Epithelial cell of esophagus (primary cell): ENCODE data around the gene KCNJ16.
"Not testable (repeated sequence)": the region's sequence is repeated elsewhere in the genome, so short reads cannot be mapped to it uniquely, and the experiment has no call there.

Experiments used
- DNase-seq: peaks from one replicate; pipeline ENCODE4 v3.0.0; 2010; ENCODE audit warnings: low read depth
- H3K4me3 ChIP-seq: 2 replicates; pipeline ENCODE4 v1.5.1; 2011; ENCODE audit warnings: mild to moderate bottlenecking, low read length, control low read depth
- TF ChIP-seq, protein P1 (sequence below): IDR thresholded peaks from 2 replicates; pipeline ENCODE4 v1.5.1; 2011; ENCODE audit warnings: low read depth, mild to moderate bottlenecking, low read length, control low read depth, inconsistent platforms; ENCODE audit not compliant: insufficient read depth; ENCODE audit errors: missing control alignments

Gene KCNJ16

DNA sequence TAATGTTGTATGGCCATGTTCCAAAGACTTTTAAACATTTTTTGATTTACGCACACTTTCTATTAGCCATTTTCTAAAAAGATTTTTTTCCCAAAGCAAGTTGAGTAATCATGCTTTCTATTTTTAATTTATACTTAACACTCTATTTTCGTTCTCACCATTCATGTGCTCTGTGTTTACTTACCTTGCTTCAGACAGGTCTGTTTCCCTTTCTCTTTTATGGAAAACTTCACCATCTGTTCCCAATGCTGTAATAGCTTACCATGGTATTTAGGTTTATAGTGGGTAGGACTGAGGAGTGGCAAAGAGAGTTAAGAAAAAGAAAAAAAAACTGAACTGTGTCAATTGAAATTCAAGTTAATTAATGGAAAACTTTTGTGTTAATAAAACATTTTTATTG lies 37.5 kb upstream of the KCNJ16 start:
- H3K4me3 ChIP-seq, result no peak overlapping the region
- TF ChIP-seq, protein P1, sequence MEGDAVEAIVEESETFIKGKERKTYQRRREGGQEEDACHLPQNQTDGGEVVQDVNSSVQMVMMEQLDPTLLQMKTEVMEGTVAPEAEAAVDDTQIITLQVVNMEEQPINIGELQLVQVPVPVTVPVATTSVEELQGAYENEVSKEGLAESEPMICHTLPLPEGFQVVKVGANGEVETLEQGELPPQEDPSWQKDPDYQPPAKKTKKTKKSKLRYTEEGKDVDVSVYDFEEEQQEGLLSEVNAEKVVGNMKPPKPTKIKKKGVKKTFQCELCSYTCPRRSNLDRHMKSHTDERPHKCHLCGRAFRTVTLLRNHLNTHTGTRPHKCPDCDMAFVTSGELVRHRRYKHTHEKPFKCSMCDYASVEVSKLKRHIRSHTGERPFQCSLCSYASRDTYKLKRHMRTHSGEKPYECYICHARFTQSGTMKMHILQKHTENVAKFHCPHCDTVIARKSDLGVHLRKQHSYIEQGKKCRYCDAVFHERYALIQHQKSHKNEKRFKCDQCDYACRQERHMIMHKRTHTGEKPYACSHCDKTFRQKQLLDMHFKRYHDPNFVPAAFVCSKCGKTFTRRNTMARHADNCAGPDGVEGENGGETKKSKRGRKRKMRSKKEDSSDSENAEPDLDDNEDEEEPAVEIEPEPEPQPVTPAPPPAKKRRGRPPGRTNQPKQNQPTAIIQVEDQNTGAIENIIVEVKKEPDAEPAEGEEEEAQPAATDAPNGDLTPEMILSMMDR, result no peak
- no peak for DNase-seq

- DNase-seq, result peak; percentile 88
- H3K4me3 ChIP-seq, result no peak overlapping the region
- TF ChIP-seq, protein P1, result no peak
Observed at GRCh38 chr17:70040336-70040735, 34.7 kb upstream of the KCNJ16 start.

DNA sequence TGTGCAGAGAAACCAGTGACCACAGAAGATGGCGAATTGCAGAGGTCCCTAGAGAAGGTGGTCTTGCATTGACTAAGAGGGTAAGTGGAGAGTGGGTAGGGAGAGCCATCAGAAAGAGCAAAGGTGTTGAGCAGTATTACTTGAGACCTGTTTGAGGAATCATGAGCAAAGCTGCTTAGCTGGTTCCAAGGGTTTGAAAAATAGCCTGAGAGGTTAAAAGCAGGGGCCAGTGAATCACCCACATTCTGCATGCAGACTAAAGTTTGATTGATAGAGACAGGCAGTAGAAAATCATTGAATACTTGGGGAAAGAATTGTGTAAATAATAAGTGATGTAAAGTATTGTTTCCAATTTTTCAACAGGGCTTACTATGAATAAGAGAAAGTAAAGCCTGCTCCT lies 34.0 kb upstream of the KCNJ16 start:
- no peak overlapping the region for H3K4me3 ChIP-seq
- TF ChIP-seq, protein P1, result no peak
- DNase-seq, result peak; percentile 78

DNA sequence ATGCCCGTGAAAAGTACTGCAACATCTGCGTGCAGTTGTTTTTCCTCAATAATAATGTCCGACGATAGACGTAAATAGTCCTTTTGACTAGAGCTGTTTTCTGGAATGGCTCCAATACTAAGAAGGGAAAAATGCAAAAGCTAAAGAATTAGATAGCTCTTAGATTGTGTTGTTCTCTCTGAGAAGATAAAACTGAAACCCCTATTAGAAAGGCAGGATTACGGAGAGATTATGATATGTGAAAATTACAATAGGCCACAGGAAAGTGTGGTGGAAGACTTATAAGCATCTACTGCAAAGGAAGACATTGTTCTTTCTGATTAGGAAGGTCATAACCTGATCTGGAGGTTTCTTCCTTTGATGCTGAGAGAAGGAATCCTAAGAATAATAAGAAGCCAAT lies 33.5 kb upstream of the KCNJ16 start:
- DNase-seq, result no peak
- TF ChIP-seq, protein P1, result no peak

DNA sequence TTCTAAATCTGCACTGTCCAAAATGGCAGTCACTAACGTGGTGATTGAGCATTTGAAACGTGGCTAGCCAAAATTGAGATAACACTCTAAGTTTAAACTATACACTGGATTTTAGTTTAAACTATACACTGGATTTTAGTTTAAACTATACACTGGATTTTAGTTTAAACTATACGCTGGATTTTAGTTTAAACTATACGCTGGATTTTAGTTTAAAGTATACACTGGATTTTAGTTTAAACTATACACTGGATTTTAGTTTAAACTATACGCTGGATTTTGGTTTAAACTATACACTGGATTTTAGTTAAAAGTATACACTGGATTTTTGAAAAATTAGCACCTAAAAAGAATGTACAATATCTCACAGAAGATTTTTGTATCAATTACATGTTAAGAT lies 29.2 kb upstream of the KCNJ16 start:
- H3K4me3 ChIP-seq, DNase-seq: not testable (repeated sequence)

More for the DNA sequence above, 33.5 kb upstream of the KCNJ16 start:
- no peak overlapping the region for H3K4me3 ChIP-seq

- TF ChIP-seq, protein P1, result no peak
- H3K4me3 ChIP-seq, result no peak overlapping the region
- peak; percentile 4 for DNase-seq
Observed at GRCh38 chr17:70047619-70048419, 27.2 kb upstream of the KCNJ16 start.

GRCh38 chr17:70049801-70050591 lies 25.0 kb upstream of the KCNJ16 start:
- H3K4me3 ChIP-seq, result no peak overlapping the region
- DNase-seq, result no peak
- TF ChIP-seq, protein P1, result no peak
